ENCODE measurements around the gene SMC3. TPM values are rescaled to one million over a fixed set of nuclear protein-coding genes. Genes with fewer than 3 reads are reported as not detected.

SMC3 gene
- total and polyA plus RNA-seq, 2 experiments from 2014 or later, result 72.3 to 320 TPM

GRCh38 chr10:110535958-110536891 is 31.3 kb upstream of the SMC3 start:
- H3K9me2 ChIP-seq (ENCODE audit: insufficient read depth), result no peaks in the 10 kb centered on the region
- no peak overlapping the region for H3K27ac ChIP-seq (ENCODE audit: low read depth)
- H3K9me3 Mint-ChIP-seq, result no peaks in the 10 kb centered on the region
- no peaks in the 10 kb centered on the region for H3K36me3 ChIP-seq (ENCODE audit: insufficient read depth)
- H3K27ac Mint-ChIP-seq, result peak overlapping the region; percentile 42; the same call in 1 of the 2 replicates
- peak; percentile 76 for ATAC-seq
- TF ChIP-seq ETS1 (IDR thresholded peaks at IDR 0.05), result no peak
- no peak for TF ChIP-seq REST (IDR thresholded peaks at IDR 0.05; ENCODE audit: unreplicated experiment)
- no peak for TF ChIP-seq EZH2phosphoT487 (IDR thresholded peaks at IDR 0.05; ENCODE audit: unreplicated experiment)
- TF ChIP-seq CTCF (conservative IDR thresholded peaks at IDR 0.05; ENCODE audit: low read depth in 2 of 2), result peak; percentile 42 to 79
- TF ChIP-seq EZH2 (IDR thresholded peaks at IDR 0.05; ENCODE audit: low read depth, unreplicated experiment), result no peak
- H3K4me2 ChIP-seq, result 0 out of 2 replicates have a peak overlapping the region, but pooled peaks have one; percentile 26
- H4K20me1 ChIP-seq (replicated peaks; ENCODE audit: insufficient read depth), result no peaks in the 10 kb centered on the region
- H3K79me2 ChIP-seq (replicated peaks; ENCODE audit: insufficient read depth), result no peaks in the 10 kb centered on the region
- peaks cover 11% of the 10 kb centered on the region for H3K4me1 ChIP-seq (ENCODE audit: insufficient read depth)
- H3K36me3 Mint-ChIP-seq (ENCODE audit: low read depth), result no peaks in the 10 kb centered on the region
- peaks cover 5% of the 10 kb centered on the region for H3K27me3 Mint-ChIP-seq (ENCODE audit: insufficient read depth, low read depth, poor library complexity)
- peak overlapping the region; percentile 66 for H2AFZ ChIP-seq
- no peak overlapping the region for H3K4me3 Mint-ChIP-seq
- H3K27me3 ChIP-seq (ENCODE audit: insufficient read depth), result no peaks in the 10 kb centered on the region
- no peak overlapping the region for H3K4me3 ChIP-seq
- DNase-seq (ENCODE audit: low spot score), result peak; percentile 57
- H3K4me1 Mint-ChIP-seq, result peaks cover 20% of the 10 kb centered on the region
- H3F3A ChIP-seq (replicated peaks; ENCODE audit: low read depth), result no peaks in the 10 kb centered on the region

- no peaks in the 10 kb centered on the region for H4K20me1 ChIP-seq (replicated peaks; ENCODE audit: insufficient read depth)
- Mint-ChIP-seq H3K9me3 (no peaks in the 10 kb centered on the region), H3K4me1 (peaks cover 12% of the 10 kb centered on the region), H3K27ac (no peak overlapping the region), H3K36me3 (ENCODE audit: low read depth) (no peaks in the 10 kb centered on the region), H3K27me3 (ENCODE audit: insufficient read depth, low read depth, poor library complexity) (peaks cover 1% of the 10 kb centered on the region), H3K4me3 (no peak overlapping the region)
- no peaks in the 10 kb centered on the region; the same call in 1 of the 2 replicates for H3K4me1 ChIP-seq (ENCODE audit: insufficient read depth)
- no peaks in the 10 kb centered on the region for H3F3A ChIP-seq (replicated peaks; ENCODE audit: low read depth)
- no peak overlapping the region for H3K4me3 ChIP-seq
- no peak for DNase-seq (ENCODE audit: low spot score)
- ATAC-seq, result no peak
- H3K4me2 ChIP-seq, result no peak overlapping the region
- no peaks in the 10 kb centered on the region for H3K79me2 ChIP-seq (replicated peaks; ENCODE audit: insufficient read depth)
- no peak overlapping the region for H3K27ac ChIP-seq (ENCODE audit: low read depth)
- no peaks in the 10 kb centered on the region for H3K27me3 ChIP-seq (ENCODE audit: insufficient read depth)
- no peaks in the 10 kb centered on the region for H3K36me3 ChIP-seq (ENCODE audit: insufficient read depth)
- no peaks in the 10 kb centered on the region for H3K9me2 ChIP-seq (ENCODE audit: insufficient read depth)
- H2AFZ ChIP-seq, result no peak overlapping the region
- TF ChIP-seq STAT1 (IDR thresholded peaks at IDR 0.05; ENCODE audit: unreplicated experiment) (no peak), CTCF (conservative IDR thresholded peaks at IDR 0.05; ENCODE audit: low read depth in 2 of 2) (no peak), JUNB (IDR thresholded peaks at IDR 0.05; ENCODE audit: unreplicated experiment) (no peak), EZH2phosphoT487 (IDR thresholded peaks at IDR 0.05; ENCODE audit: unreplicated experiment) (no peak), ETS1 (IDR thresholded peaks at IDR 0.05) (no peak)
Observed at GRCh38 chr10:110539091-110539490, 28.4 kb upstream of the SMC3 start.

Data from GM23338 (cell line).